IPS-NIHi11 (cell line): ENCODE data around the gene RHOH.

Source experiments
- DNase-seq: peaks from one replicate; pipeline ENCODE4 v3.0.0; 2012; ENCODE audit warnings: mixed read lengths, low spot score

Gene RHOH

GRCh38 chr4:40295572-40295971, 98.7 kb downstream of the RHOH start:
- no peak for DNase-seq
